ENCODE results near the gene CADPS2. TPM values are rescaled to one million over a fixed set of nuclear protein-coding genes. Genes with fewer than 3 reads are reported as not detected.

CADPS2 gene
- total RNA-seq, 2 donors from 2014 or later = 16.4 to 32.5 TPM

DNA sequence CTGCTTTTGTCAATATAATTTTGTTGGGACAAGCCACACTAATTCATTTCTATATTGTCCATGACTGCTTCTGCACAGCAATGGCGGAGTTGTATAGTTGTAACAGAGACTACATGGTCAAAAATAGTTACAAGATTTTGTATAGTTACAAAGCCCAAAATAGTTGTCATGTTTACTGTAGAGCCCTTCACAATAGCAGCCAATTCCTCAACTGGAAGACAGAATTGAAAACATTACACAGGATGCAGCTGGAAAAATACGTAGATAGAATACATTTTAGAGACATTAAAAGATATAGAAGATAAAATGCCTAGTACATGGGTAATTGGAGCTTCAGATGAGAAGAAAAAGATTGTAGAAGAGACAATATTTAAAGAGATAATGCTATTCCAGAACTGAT is 425.3 kb downstream of the CADPS2 start:
- DNase-seq (ENCODE audit: low spot score) (no peak), ATAC-seq (ENCODE audit: insufficient number of reproducible peaks, low FRiP score, low read depth) (no peak)
- TF ChIP-seq, protein P1, sequence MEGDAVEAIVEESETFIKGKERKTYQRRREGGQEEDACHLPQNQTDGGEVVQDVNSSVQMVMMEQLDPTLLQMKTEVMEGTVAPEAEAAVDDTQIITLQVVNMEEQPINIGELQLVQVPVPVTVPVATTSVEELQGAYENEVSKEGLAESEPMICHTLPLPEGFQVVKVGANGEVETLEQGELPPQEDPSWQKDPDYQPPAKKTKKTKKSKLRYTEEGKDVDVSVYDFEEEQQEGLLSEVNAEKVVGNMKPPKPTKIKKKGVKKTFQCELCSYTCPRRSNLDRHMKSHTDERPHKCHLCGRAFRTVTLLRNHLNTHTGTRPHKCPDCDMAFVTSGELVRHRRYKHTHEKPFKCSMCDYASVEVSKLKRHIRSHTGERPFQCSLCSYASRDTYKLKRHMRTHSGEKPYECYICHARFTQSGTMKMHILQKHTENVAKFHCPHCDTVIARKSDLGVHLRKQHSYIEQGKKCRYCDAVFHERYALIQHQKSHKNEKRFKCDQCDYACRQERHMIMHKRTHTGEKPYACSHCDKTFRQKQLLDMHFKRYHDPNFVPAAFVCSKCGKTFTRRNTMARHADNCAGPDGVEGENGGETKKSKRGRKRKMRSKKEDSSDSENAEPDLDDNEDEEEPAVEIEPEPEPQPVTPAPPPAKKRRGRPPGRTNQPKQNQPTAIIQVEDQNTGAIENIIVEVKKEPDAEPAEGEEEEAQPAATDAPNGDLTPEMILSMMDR (IDR thresholded peaks at IDR 0.05) = no peak
- H3K27ac ChIP-seq = no peak overlapping the region
- H3K4me3 ChIP-seq = no peak overlapping the region
- no peaks in the 10 kb centered on the region for H3K36me3 ChIP-seq
- H3K4me1 ChIP-seq (ENCODE audit: control insufficient read depth in 1 of 2, low read depth in 2 of 2) = no peaks in the 10 kb centered on the region
- H3K9me3 ChIP-seq = no peaks in the 10 kb centered on the region
- no peaks in the 10 kb centered on the region for H3K27me3 ChIP-seq (replicated peaks; ENCODE audit: insufficient read depth)

DNA sequence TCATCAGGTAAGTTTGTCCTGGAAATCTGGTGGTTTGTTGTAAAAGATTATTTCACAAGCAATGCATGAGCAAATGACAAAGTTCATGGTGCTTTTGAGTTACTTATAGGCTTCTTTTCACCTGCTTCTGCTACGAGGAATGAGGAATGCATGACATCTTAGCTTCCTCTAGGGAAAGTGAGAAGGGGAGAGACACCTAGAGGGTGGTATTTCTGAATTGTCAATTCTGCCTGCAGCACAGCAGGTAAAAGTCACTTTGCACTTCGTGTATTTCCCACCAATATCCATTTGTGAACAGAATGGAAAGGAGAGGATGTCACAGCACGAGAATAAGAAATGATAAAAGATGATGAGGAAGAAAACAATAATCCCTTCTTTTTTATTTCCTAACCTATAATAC is 428.3 kb downstream of the CADPS2 start:
- Histone ChIP-seq H3K27ac (no peak overlapping the region), H3K27me3 (replicated peaks; ENCODE audit: insufficient read depth) (no peaks in the 10 kb centered on the region), H3K36me3 (no peaks in the 10 kb centered on the region), H3K4me3 (no peak overlapping the region), H3K9me3 (no peaks in the 10 kb centered on the region), H3K4me1 (ENCODE audit: control insufficient read depth in 1 of 2, low read depth in 2 of 2) (no peaks in the 10 kb centered on the region)
- no peak for ATAC-seq (ENCODE audit: insufficient number of reproducible peaks, low FRiP score, low read depth)
- DNase-seq (ENCODE audit: low spot score) = no peak
- TF ChIP-seq, protein P1 (IDR thresholded peaks at IDR 0.05) = no peak

DNA sequence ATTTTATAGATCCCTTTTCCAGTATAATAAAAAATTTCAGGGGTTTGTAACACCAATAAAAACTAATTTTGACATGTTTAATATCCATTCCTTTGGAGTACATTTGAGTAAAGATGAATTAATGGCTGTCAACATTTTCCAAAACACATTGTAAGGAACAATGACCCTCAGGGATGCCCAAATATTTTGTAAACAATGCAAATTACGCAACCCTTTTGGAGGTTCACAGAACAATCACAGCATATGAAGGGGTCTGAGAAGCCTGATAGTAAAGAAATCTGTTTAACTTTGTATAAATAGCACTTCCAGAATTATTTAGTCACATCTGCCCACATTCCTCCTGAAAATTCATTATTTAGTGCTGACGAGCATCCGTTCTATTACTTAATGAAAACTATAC is 428.9 kb downstream of the CADPS2 start:
- Histone ChIP-seq H3K27me3 (replicated peaks; ENCODE audit: insufficient read depth) (no peaks in the 10 kb centered on the region), H3K4me1 (ENCODE audit: control insufficient read depth in 1 of 2, low read depth in 2 of 2) (no peaks in the 10 kb centered on the region), H3K9me3 (no peaks in the 10 kb centered on the region), H3K36me3 (no peaks in the 10 kb centered on the region), H3K27ac (no peak overlapping the region), H3K4me3 (no peak overlapping the region)
- no peak for DNase-seq (ENCODE audit: low spot score)
- ATAC-seq (ENCODE audit: insufficient number of reproducible peaks, low FRiP score, low read depth) = no peak
- TF ChIP-seq, protein P1 (IDR thresholded peaks at IDR 0.05) = no peak

DNA sequence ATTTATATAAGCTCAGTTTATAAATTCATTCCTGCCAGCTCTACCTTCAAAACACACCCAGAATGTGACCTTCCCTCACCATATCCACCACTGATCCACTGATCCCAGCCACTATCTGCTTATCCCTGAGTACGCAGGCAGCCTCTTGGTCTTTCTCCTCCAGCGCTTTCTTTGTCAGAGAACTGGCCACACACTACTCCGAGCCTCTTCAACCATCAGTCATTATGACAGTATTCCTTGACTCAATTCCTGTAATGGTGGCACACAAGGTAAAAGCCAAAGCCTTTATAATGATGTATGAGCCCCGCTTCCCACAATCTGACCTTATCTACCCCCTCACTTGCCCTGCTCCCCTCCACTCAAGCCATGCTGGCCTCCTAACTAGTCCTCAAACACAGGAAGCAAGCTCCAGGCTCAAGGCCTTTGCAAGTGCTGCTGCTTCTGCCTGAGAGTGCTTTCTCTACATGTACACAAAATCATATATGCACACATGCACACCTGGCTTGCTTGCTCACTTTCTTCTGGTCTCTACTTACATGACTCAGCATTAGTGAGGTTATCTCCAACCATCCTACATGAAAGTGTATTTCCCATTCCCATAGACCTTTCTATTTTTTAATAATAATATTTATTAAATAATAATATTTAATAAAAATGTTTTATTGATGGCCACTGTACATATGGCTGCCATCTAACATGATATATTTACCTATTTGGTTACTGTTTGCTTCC is 431.3 kb downstream of the CADPS2 start:
- H3K27me3 ChIP-seq (replicated peaks; ENCODE audit: insufficient read depth) = no peaks in the 10 kb centered on the region
- H3K27ac ChIP-seq = no peak overlapping the region
- no peaks in the 10 kb centered on the region for H3K36me3 ChIP-seq
- TF ChIP-seq, protein P1 (IDR thresholded peaks at IDR 0.05) = no peak
- H3K4me1 ChIP-seq (ENCODE audit: control insufficient read depth in 1 of 2, low read depth in 2 of 2) = no peaks in the 10 kb centered on the region
- H3K4me3 ChIP-seq = no peak overlapping the region
- ATAC-seq (ENCODE audit: insufficient number of reproducible peaks, low FRiP score, low read depth) (no peak), DNase-seq (ENCODE audit: low spot score) (no peak)
- H3K9me3 ChIP-seq = no peaks in the 10 kb centered on the region

DNA sequence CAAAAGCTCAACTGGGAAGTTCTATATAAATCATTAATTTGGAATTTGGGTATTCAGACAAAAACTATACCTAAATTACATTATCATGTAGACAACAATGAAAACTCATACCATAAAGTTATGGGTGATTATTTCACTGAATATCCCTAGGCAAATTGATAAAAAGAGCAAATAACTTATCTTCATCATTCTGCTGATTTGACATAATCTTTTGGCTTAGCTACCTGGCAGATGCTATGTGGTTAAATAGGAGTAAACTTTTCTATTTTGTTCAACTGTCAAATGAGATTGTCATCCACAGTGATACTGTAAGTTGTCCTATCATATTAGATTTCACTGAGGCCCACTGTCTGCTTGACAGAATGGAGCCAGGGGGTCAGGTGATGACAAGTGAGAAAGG is 432.8 kb downstream of the CADPS2 start:
- Histone ChIP-seq H3K4me3 (no peak overlapping the region), H3K36me3 (no peaks in the 10 kb centered on the region), H3K9me3 (no peaks in the 10 kb centered on the region), H3K27me3 (replicated peaks; ENCODE audit: insufficient read depth) (no peaks in the 10 kb centered on the region), H3K27ac (no peak overlapping the region), H3K4me1 (ENCODE audit: control insufficient read depth in 1 of 2, low read depth in 2 of 2) (no peaks in the 10 kb centered on the region)
- TF ChIP-seq, protein P1 (IDR thresholded peaks at IDR 0.05) = no peak
- DNase-seq (ENCODE audit: low spot score) (no peak), ATAC-seq (ENCODE audit: insufficient number of reproducible peaks, low FRiP score, low read depth) (no peak)
